Inflammatory macrophage treated with lipopolysaccharide for 1 hour (primary cell): ENCODE data around the gene MS4A18.

Experiments
- DNase-seq, 2 donors: peaks; one replicate each; pipeline ENCODE4 v3.0.0-alpha.2; 2020 to 2022

MS4A18 gene

DNA sequence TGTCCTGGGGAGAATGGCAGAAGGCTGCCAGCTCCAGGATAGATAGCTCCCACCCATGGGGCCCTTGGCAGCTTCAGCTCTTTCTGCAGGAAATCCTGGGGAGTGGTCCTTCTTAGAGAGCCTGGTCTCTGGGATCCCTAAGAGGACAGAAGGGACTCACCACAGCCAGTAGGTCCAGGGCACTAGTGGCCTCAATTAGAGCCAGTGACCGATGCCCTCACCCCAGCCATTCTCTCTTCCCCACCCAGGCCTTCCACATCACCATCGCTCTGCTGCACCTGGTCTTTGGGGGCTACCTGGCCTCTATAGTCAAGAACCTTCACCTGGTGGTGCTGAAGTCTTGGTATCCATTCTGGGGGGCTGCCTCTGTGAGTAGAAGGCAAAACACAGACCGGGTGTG is 66.2 kb downstream of the MS4A18 start:
- DNase-seq = no peak

DNA sequence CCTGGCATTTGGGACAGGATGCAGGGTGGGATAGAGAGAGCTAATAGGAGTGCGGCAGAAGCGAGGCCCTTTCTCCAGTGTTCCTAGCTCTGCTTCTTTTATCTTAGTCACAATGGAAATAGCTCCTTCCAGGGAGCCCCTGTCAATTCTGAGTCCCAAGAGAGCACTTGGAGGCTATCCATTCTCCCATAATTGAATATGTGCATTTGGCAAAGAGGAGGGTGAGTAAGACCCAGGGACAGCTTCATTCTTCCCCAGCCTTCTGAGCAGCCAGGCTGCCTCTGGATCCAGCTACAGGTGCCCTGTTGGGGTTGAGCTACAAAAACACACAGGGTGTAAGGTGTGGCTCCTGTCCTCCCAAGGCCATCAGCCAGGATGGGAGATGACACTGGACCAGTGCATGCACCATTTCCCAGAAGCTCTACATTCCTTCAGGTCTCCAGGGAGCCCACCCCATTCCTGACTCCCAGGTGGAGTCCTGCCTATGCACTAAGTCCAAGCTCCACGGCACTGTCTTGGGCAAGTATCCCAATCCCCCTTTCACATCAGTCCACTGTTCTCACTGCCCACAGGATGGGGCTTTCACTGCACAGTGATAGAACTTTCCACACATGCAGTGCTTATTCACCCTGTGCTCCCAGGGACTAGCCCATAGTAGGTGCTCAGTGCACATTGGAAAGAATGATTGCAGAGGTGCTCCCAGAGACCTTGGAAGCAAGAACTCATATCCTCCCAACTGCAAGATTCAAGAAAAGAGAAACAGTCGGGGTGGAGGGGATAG is 66.8 kb downstream of the MS4A18 start:
- DNase-seq = no peak

DNA sequence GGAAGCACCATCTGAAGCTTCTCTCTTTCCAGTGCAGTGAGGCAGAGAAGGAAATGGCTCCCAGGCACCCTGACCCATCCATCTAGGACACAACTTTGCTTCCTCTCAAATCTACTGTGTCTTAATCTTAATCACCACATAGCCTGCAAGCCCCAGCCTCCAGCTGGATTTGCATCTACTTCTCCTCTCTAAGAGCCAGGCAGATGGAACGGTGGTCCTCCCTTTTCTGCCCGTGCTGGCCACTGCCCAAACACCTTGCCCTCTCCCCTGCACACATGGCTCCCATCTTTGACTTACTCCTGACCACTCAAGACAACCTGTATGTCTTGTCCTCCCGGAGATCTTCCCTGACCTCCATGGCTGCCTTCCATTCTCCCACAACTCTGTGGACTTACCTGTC is 68.0 kb downstream of the MS4A18 start:
- no peak for DNase-seq
